Posterior cingulate gyrus (tissue), 11 donors: ENCODE results near the gene WDR33.
"Not testable (repeated sequence)": the region's sequence is repeated elsewhere in the genome, so short reads cannot be mapped to it uniquely, and the experiment has no call there.

Source experiments
- DNase-seq, 10 donors: peaks; one replicate each; pipeline versions ENCODE4 v3.0.0 to v3.0.0-alpha.2; 2020 to 2021; ENCODE audit warnings: mixed read lengths in 3 of 10
- intact Hi-C: fragments of 100-400 bp; cut with DNase I; formaldehyde crosslinking; loops from one replicate; pipeline ENCODE4 v1.15.1; 2023

The WDR33 gene

DNA sequence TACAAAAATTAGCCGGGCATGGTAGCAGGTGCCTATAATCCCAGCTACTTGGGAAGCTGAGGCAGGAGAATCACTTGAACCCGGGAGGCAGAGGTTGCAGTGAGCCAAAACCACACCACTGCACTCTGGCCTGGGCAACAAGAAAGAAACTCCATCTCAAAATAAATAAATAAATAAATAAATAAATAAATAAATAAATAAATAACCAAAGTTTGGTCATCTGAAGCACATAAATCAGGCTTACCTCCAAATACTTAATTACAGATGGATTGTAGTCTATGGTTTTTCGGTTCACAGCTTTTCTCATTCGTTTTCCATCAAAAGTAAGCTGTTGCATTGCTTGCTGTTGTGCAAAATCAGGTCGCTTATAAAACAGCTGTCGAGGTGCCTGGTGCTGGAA is 40.4 kb downstream of the WDR33 start:
- intact Hi-C loops, DNase-seq: not testable (repeated sequence)

DNA sequence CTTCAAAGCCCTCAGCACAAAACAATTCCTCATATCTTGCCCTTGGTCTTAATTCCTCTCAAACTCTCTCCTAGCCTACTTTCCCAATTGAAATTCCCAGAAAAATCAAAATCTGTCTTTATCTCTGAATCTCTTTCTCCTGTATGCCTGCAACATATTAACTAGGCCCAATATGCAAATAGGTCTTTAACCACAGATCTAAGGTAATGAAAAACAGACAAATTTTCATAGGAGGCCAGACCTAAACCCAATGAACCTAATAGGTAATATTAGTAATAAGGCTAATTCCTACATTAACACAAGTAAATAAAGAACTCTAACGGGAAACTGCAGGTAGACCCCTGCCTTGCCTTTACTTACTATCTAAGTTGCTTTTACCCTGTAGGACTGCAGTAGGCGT is 41.4 kb downstream of the WDR33 start:
- no peak for DNase-seq
- intact Hi-C loops: no loop called here

DNA sequence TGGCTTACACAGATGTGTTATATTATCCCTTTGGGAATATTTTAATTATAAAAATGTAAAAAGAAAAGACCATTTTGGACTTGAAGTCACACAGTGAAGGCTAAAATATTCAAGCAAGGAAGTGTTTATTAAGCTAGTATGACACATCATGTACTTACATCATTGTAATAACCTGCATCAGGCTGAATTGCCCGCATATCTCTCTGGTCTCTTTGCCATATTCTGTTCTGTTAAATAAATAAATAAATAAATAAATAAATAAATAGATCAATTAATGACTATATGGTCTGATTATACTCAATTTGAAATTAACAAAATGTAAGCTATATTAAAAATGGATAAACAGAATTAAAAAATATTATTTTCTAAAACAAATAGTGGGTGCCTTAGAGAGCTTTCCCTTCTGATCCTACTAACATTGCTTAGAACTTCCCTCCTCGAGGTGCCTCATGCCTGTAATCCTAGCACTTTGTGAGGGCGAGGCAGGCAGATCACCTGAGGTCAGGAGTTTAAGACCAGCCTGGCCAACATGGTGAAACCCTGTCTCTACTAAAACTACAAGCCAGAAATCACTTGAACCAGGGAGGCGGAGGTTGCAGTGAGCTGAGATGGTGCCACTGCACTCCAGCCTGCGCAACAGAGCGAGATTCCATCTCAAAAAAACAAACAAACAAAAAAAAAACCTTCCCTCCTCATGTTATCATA is 42.0 kb downstream of the WDR33 start:
- DNase-seq: no peak

DNA sequence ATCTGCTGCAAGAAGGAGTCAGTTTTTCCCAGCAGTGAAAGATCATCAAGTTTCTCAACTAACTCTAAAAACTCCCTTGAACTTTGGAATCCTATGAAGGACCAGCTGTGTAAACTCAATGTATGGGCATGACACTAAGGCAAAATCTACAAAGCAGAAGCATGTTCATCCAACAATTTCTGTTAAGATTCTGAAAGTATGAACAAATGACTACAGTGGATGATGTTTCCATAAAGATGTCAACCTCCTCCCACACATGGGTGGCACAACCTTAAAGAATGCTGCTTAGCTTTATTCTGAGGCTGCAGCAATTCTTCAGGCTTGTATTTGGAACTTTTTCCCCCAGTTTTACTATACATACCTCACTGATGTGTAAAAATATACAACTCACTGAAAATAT is 47.2 kb downstream of the WDR33 start:
- no peak for DNase-seq
- intact Hi-C loops: no loop called here

More for the DNA sequence above, 42.0 kb downstream of the WDR33 start:
- intact Hi-C loops: no loop called here

DNA sequence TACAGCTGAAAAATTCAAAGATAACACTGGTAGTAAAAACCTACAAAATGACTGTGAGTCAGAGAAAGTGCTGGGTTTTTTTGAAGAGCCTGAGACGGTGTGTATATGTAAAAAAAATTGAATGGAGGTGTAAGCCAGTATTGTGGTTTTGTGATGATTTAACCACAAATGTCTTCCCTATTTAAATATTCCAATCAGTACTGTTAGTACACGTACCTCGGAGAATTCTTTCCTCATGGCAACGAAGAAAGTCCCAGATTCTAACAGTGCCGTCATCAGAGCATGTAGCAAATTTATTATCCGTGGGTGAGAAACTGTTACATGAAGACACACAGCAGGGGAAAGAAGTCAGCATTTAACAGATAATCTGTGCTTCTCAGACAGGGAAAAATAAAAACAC is 48.1 kb downstream of the WDR33 start:
- intact Hi-C loops: no loop called here
- DNase-seq: no peak

DNA sequence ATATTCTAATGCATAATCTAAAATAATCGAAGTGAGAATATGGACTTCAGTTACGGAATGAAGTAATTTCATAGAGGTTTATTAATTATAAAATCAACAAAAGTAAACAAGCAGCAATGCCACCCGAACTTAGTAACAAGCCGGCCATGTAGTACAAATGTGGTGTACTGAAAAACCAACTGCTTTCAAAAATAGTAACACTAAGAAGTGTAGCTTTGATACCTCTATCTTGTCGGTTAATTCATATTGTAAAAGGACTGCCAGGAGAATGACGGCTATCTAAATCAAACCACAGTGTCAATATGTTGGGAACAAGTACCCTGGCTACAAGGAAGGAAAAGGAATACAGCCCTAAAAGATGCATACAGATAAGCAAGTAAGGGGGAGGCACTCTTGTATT is 48.5 kb downstream of the WDR33 start:
- intact Hi-C loops: no loop called here
- no peak for DNase-seq

DNA sequence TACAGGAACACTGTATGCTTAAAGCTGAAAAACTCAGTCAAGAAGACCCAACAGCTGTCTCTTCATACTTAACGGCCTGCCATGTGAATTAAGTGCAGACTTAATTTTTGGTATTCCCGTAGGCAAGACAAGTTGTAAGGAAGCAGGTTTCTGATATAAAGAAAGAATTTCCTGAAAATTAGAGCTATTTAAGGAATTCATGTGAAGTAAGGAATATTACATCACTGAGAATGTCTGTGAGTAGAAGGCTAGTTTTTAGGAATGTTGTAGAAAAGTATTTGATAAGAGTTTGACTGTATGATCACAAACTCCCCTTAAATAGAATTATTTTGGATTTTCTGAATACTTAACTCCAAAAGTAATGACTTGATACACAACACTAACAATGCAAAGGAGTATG is 51.0 kb downstream of the WDR33 start:
- DNase-seq: no peak
- intact Hi-C loops: no loop called here

DNA sequence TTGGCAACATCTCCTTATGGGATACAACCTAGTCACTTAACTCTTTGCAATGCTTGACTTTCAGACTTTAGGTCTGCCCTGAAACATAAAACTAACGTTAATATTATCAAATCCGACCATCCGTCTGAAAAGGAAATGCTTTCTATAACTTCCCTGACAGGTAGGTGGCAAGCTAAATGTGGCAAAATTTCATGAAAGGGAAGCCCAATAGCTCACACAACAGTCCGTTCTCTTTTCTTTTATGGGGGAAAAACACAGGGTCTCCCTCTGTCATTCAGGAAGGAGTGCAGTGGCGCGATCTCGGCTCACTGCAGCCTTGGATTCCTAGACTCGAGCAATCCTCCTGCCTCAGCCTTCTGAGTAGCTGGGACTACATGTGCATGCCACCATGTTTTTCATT is 56.8 kb downstream of the WDR33 start:
- intact Hi-C loops: no loop called here
- DNase-seq: no peak

DNA sequence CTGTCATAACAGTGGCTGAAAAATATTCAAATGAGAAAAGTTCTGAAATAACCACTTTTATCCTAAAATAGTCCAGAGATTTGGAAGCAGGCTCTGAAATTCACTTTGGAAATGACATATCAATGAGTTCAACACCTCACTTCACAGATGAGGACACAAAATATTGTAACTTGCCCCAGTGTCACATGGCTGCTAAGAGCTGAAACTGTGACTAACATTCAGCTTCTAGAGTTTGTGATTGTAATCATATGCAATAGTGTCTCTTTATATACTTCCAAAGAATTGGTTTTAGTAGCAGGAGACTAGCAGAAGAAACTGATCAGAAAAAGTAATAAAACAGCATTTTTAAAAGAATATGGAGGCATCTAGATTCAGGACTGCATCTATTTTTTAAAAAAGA is 57.6 kb downstream of the WDR33 start:
- DNase-seq: no peak
- intact Hi-C loops: no loop called here

DNA sequence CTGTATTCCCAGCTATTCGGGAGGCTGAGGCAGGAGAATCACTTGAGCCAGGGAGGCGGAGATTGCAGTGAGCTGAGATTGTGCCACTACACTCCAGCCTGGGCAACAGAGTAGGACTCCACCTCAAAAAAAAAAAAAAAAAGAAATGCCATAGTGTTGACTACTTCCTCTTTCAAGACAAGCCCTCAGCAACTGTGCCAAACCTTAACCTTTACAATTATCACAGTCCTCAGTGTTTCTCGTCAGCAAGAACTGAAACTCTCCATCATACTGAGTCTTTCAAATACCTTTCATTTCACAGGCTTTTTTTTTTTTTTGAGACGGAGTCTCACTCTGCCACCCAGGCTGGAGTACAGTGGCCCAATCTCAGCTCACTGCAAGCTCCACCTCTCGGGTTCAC is 61.4 kb downstream of the WDR33 start:
- DNase-seq, intact Hi-C loops: not testable (repeated sequence)

DNA sequence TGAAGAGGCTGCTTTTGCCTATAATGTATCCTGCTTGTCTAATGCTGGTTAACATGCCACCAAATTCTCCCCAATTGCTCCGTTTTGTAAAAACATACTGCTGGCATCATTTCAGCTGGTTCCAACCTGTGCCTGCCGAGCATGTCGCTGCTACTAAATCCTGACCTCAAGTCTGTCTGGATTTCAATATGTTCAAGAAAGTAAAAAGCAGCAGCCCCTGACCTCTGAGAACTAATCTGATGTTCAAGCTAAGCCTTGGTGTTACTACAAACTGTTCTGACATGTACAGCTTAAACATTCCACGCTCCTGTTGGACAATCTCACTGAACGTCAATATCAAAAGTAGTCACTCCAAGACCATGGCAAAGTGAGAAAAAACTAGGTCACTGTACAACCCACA is 63.4 kb downstream of the WDR33 start:
- no peak for DNase-seq
- intact Hi-C loops: no loop called here

DNA sequence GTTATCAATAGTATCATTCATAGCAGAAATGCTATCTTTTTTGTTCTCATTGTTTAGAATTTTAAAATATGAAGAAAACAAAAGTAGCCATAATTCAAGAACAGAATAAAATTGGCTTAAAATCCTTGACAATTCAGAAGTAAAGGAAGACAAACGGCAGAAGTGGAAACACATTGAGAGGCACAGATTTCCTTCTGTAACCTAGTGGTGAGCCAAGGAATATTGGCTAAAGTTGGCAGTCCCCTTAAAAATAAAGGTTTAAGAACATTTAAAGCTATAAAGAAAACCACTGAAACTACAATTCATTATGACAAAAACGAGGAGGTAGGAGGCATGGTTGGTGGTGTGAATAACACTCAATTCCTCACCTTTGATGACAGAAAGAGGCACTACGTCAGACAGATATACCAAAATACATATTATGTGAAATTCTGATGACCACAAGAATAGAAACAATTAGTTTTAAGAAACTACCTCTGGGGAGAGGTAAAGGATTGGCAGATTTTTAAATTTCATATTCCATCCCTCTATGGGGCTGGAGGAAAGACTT is 67.4 kb downstream of the WDR33 start:
- no peak for DNase-seq
- intact Hi-C loops: no loop called here

DNA sequence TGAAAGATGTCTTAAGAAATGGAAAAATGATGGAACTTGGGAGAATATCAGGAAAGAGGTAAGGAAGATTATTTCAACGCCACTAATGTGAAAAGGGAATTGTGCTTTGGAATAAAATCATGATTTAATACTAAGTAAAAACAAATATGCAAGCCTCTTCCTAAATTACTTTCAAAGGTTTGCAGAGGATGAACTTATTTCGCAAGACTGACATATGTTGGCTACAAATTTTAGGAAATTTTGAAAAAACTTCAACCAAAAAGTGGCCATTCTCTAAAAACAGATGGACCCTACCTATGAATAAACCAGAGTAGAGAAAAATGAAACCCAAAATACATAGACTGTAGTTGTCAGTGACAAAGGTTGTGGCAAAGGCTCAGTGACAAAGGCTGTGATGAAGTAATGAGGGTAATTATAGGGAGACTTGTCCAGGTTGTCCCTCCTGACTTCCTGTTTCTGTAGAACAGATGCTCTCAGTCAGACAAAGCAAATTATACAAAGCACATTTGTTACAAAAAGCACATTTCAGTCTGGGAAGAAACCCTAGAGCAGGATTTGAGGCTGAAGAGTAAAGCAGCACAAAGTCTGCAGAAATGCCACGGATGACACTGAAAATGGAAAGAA is 70.2 kb downstream of the WDR33 start:
- intact Hi-C loops: no loop called here
- DNase-seq: no peak

DNA sequence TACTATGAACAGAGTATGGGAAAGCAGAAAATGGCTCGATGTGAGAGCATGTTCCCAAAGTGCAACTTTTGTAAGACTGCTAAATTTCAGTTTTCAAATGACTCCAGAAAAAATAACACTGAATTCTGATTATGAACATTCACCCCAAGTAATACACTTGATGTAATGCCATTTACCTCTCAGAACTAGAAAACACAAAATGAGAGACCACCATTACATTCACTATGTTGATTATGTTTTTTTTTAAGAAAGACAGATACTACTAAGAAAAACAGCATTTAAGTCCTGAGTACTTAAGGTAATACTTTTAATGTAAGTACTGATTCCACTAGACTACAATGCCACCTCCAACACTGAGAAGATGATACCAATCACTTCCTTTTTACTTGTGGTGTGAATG is 71.2 kb downstream of the WDR33 start:
- intact Hi-C loops: no loop called here
- DNase-seq: no peak

DNA sequence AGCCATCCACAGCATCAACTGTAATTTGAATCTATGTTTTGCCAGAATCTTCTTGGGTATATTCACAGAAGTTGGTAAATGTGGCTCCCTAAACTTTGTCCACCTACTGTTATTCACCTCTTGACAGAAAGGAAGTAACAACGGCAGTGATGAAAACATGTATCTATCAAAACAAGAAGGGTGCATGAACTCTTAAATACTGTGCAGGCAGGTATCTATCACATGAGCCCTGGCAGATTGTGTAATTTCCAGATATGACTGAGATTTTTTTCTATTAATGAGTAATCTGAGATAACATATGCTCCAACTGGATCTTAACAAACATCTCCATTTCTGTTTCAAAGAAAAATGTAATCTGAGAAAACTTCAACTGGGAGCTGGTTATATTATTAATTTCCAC is 73.1 kb downstream of the WDR33 start:
- DNase-seq: no peak
- intact Hi-C loops: no loop called here

DNA sequence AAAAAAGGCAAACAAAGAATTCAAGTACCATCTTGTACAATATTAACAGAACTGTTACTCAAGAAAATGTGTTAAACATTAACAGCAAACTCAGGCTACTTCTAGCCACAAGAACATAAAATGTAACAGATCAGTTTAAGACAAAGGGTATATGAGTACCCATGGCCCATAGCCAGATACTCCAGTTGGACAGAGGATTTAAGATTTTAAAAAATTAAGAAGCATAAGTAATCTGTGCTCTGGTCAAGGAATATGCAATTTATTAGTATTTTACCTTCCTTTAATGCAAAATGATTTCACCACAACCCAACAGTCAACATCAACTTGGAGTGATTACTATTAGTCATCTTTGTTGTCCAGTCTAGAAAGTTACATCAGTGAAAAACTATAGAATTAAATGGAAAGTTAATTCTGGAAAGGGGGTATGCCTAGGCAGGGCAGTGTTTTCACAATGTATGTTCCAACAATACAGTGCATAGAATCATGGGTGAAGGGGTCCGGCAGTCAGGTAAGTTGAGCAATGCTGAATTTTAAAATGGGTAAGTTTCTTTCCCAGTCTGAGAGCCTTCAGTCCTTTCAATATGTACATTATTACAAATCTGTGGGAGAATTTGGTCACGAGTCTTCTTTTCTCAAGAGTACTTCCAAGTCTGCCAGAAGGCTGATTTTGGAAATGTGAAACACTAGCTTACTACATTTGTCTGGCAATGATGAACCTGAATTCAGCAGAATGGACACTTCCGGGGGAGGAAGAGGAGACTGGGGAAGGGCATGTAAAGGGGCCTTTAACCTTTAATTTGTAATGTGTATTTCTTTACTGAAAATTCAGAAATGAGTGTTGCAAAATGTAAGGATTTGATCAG is 75.2 kb downstream of the WDR33 start:
- intact Hi-C loops: no loop called here

DNA sequence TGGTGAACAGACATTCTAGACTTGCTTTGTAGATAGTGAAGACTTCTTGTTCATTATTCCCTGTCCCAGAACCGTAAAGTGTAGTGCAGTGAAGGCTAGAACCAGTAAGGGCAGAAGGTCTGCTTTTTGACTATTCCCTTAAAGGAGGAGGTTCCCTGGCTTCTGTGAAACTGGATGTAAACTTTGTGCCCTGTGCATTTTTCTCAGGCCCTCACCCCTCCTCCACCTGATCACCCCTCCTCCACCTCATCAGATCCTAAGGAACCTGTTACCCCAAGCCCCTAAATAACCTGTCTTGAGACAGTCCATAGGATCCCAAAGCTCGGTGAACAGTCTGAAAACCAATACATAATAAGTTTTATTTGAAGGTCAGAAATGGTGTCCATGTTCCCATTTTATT is 75.9 kb downstream of the WDR33 start:
- no peak for DNase-seq
- intact Hi-C loops: no loop called here

More for the DNA sequence above, 75.2 kb downstream of the WDR33 start:
- DNase-seq: no peak

DNA sequence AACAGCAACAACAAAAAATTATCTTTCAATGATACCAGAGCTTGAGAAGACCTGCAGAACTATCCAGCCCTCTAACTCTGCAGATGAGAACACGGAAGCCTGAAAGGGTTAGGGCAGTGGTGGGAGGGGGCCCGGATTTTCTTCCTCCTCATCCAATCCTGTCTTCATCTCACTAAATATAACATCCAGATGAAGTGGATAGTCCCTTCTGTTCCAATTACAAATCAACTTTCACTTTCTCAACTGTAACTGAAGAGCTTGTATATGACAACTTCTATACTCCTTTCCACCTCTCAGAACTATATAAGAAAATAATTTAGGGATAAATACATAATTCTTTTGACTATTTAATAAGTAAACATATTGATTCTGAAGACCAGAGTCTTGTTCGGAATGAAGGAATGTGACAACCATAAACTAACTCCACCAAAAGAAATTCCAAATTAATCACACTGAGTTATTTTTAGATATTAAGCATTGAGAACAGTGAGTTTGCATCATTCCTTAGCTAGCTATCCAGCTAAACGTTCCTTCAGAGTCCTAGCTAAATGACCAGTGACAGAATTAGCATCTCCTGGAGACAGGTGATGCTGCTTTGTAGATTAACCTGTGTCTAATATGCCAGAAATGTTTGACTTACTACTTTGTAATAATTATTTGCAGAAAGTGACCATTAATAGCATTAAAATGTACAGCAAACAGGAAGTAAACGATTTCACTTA is 77.0 kb downstream of the WDR33 start:
- intact Hi-C loops: no loop called here

DNA sequence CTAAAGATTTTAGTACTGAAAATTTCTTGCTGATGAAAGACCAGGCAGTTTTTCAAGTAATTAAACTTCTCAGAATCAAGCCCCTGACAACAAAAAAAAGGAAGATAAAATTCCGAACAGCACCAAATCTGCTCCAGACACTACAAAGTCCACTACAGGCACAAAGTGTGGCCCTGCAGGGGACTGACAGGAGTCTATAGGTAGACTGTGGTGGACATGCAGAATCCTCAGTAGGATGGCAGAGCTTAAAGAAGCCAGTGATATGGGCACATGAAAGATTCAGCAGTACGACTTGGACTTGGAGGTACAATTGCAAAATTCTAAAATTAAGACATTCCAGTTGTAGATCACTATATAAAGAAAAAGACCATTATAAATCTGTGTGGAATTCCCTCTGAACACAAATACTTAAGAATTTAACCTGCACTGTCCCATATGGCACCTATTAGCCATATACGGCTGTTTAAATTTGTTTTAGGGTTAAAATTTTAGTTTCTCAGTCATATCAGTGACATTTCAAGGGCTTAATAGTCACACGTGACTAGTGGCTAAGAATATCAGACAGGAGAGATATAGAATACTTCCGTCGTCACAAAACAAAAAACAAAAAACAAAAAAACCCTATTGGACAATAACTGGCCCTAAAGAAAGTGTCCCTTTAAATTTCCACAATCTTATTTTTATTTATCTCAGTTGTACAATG is 77.7 kb downstream of the WDR33 start:
- no peak for DNase-seq
- intact Hi-C loops: no loop called here

More for the DNA sequence above, 77.0 kb downstream of the WDR33 start:
- no peak for DNase-seq
